WI38 (cell line): ENCODE results near the gene AK8.

ENCODE experiments used
- H3K4me3 ChIP-seq: 2 replicates; pipeline ENCODE4 v1.5.1; 2011; ENCODE audit warnings: low read depth, mild to moderate bottlenecking, control low read depth, low read length
- CTCF ChIP-seq: IDR thresholded peaks from 2 replicates; pipeline ENCODE4 v1.5.1; 2012; ENCODE audit warnings: low read depth, mild to moderate bottlenecking, control low read depth, low read length

AK8 gene

GRCh38 chr9:132769906-132770769, 107.9 kb downstream of the AK8 start:
- peak overlapping the region; percentile 65 for H3K4me3 ChIP-seq
- TF ChIP-seq CTCF = no peak

GRCh38 chr9:132768932-132769905, 108.9 kb downstream of the AK8 start:
- peak; percentile 12 for TF ChIP-seq CTCF
- H3K4me3 ChIP-seq = peak overlapping the region; percentile 65

- no peak for TF ChIP-seq CTCF
- H3K4me3 ChIP-seq = no peak overlapping the region
Observed at GRCh38 chr9:132763574-132763973, 114.5 kb downstream of the AK8 start.

- no peak overlapping the region for H3K4me3 ChIP-seq
- TF ChIP-seq CTCF = no peak
Observed at GRCh38 chr9:132762896-132763295, 115.2 kb downstream of the AK8 start.

- no peak for TF ChIP-seq CTCF
- no peak overlapping the region for H3K4me3 ChIP-seq
Observed at GRCh38 chr9:132761602-132762001, 116.5 kb downstream of the AK8 start.

GRCh38 chr9:132760057-132760456, 118.0 kb downstream of the AK8 start:
- no peak overlapping the region for H3K4me3 ChIP-seq
- TF ChIP-seq CTCF = no peak
